CD4-positive, alpha-beta memory T cell (primary cell): ENCODE measurements around the gene TSPAN31. TPM values are rescaled to one million over a fixed set of nuclear protein-coding genes. Genes with fewer than 3 reads are reported as not detected.

ENCODE experiments used
- CTCF ChIA-PET: fragments of 350-600 bp; sonication (Branson Sonifier 250); formaldehyde crosslinking; loops from one replicate; lab custom pipeline; 2021; ENCODE audit warnings: inconsistent platforms; ENCODE audit not compliant: partially characterized antibody; lab: Charles Lee
- POLR2A ChIA-PET: fragments of 350-600 bp; sonication (Branson Sonifier 250); formaldehyde crosslinking; loops from one replicate; lab custom pipeline; 2021; ENCODE audit not compliant: partially characterized antibody; lab: Charles Lee
- DNase-seq, 5 donors: peaks; one replicate each; pipeline versions ENCODE4 v3.0.0 to v3.0.0-alpha.2; 2020 to 2022; ENCODE audit warnings: mixed read lengths in 1 of 5
- H3K27ac ChIP-seq: one replicate; pipeline ENCODE4 v1.7.0; 2013; ENCODE audit warnings: low read depth, low read length
- H3K27me3 ChIP-seq: 2 replicates; pipeline ENCODE4 v1.7.0; 2013; ENCODE audit warnings: mild to moderate bottlenecking, low read length, moderate library complexity; ENCODE audit not compliant: insufficient read depth
- H3K36me3 ChIP-seq: 2 replicates; pipeline ENCODE4 v1.7.0; 2013; ENCODE audit warnings: mild to moderate bottlenecking, low read length, moderate library complexity; ENCODE audit not compliant: insufficient read depth
- H3K4me1 ChIP-seq: 2 replicates; pipeline ENCODE4 v1.7.0; 2013; ENCODE audit warnings: mild to moderate bottlenecking, low read length, moderate library complexity; ENCODE audit not compliant: insufficient read depth
- H3K4me3 ChIP-seq, 2 donors: one replicate each; pipeline ENCODE4 v1.7.0; 2013; ENCODE audit warnings: low read length in 2 of 2, mild to moderate bottlenecking in 1 of 2
- H3K9me3 ChIP-seq, 2 donors: one replicate each; pipeline ENCODE4 v1.7.0; 2013; ENCODE audit warnings: low read length in 2 of 2, control low read depth in 1 of 2; ENCODE audit not compliant: control insufficient read depth in 1 of 2
- H3K27ac Mint-ChIP-seq, 7 donors: one replicate each; pipeline ENCODE4 v1.8.0; 2020 to 2021; ENCODE audit warnings: mixed read lengths in 7 of 7, mild to moderate bottlenecking in 6 of 7, inconsistent platforms in 3 of 7, moderate library complexity in 3 of 7
- H3K27me3 Mint-ChIP-seq, 2 donors: one replicate each; pipeline ENCODE4 v1.8.0; 2020 to 2021; ENCODE audit warnings: mixed read lengths in 2 of 2
- H3K36me3 Mint-ChIP-seq, 2 donors: one replicate each; pipeline ENCODE4 v1.8.0; 2020 to 2021; ENCODE audit warnings: mixed read lengths in 2 of 2, inconsistent platforms in 1 of 2, mild to moderate bottlenecking in 1 of 2
- H3K4me1 Mint-ChIP-seq, 4 donors: one replicate each; pipeline ENCODE4 v1.8.0; 2020 to 2021; ENCODE audit warnings: mixed read lengths in 4 of 4, mild to moderate bottlenecking in 1 of 4
- H3K4me3 Mint-ChIP-seq, 8 donors: one replicate each; pipeline ENCODE4 v1.8.0; 2020 to 2021; ENCODE audit warnings: mixed read lengths in 8 of 8, mild to moderate bottlenecking in 7 of 8, moderate library complexity in 6 of 8, inconsistent platforms in 3 of 8
- H3K9me3 Mint-ChIP-seq, 8 donors: one replicate each; pipeline ENCODE4 v1.8.0; 2020 to 2021; ENCODE audit warnings: mixed read lengths in 8 of 8, mild to moderate bottlenecking in 5 of 8, inconsistent platforms in 3 of 8, moderate library complexity in 1 of 8
- intact Hi-C: fragments of 100-400 bp; cut with micrococcal nuclease; formaldehyde crosslinking; loops from one replicate; pipeline ENCODE4 v1.15.1; 2023
- polyA plus RNA-seq, 2 donors: library from polyadenylated mRNA; unstranded; fragments of 300-500 nt; fragmentation: Illumina TruSeq; gene quantifications; one replicate each; pipeline ENCODE4 v1.2.3, GENCODE V29; 2021
- total RNA-seq, 2 experiments: library from RNA; stranded (reverse); gene quantifications; one replicate each; pipeline ENCODE4 v1.2.3, GENCODE V29; 2021

Gene TSPAN31
- total and polyA plus RNA-seq, 4 experiments from 2014 or later: 27.5 to 76.2 (median 34.0) TPM

DNA sequence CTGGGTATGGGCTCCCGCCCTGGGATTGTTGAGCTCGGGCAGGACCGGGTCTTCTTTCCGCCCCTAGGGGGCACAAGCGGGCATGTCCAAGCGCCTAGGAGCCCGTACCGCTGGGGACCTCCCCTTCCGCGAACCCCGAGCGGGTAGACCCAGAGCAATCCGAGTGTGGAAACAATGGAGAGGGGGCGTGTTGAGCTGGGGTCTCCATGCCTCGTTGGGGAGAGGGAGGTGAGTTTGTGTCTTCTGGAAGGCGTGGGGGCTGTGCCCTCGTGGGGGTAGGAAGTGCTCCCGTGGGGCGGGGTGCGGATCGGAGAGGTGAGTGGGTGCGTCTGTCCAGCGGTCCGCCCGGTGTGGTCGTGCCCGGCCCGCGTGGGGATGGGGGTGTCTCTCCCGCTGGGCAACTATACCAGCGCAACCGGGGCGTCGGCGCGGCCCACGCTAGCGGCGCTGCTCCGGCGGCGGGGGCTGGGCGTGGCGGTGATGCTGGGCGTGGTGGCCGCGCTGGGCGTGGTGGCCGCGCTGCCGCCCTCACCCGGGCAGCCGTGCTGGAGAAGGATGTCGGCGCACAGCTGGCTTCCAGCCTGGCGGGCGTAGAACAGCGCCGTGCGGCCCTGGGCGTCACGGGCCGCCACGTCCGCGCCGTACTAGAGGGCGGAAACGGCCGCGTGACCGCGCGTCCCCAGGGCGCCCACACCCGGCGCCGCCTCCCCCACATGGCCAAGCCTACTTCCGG lies 18.5 kb upstream of the TSPAN31 start:
- no peaks in the 10 kb centered on the region for H3K27me3 ChIP-seq
- H3K9me3 ChIP-seq: no peaks in the 10 kb centered on the region
- H3K27ac ChIP-seq: no peak overlapping the region
- peaks cover 45% of the 10 kb centered on the region for H3K36me3 ChIP-seq
- peaks cover 17 to 33% (median 22%) of the 10 kb centered on the region in 4 donors for H3K4me1 Mint-ChIP-seq
- DNase-seq: peak in 2 of 5 donors; percentile 16 to 41
- POLR2A ChIA-PET: interaction anchor here (1.1 to 1.2 kb wide), 3 partner anchors 14 to 32 kb away, joined by 3 to 11 read pairs (median 5); partner anchors contain the start of genes OS9 and TSPAN31
- no peaks in the 10 kb centered on the region for H3K9me3 Mint-ChIP-seq
- CTCF ChIA-PET: interaction anchor here (1.6 to 1.8 kb wide), 3 partner anchors 15 to 30 kb away, joined by 5 to 8 read pairs (median 8); partner anchors contain the start of gene TSPAN31
- peaks cover 30 to 55% of the 10 kb centered on the region in 2 donors for H3K36me3 Mint-ChIP-seq
- intact Hi-C loops: no loop called here
- no peaks in the 10 kb centered on the region for H3K4me1 ChIP-seq
- peak overlapping the region in 3 of 7 donors; percentile 32 to 79 (median 59) for H3K27ac Mint-ChIP-seq
- peak overlapping the region in 3 of 8 donors; percentile 49 to 70 (median 52) for H3K4me3 Mint-ChIP-seq
- no peak overlapping the region for H3K4me3 ChIP-seq
- H3K27me3 Mint-ChIP-seq: no peaks in the 10 kb centered on the region

DNA sequence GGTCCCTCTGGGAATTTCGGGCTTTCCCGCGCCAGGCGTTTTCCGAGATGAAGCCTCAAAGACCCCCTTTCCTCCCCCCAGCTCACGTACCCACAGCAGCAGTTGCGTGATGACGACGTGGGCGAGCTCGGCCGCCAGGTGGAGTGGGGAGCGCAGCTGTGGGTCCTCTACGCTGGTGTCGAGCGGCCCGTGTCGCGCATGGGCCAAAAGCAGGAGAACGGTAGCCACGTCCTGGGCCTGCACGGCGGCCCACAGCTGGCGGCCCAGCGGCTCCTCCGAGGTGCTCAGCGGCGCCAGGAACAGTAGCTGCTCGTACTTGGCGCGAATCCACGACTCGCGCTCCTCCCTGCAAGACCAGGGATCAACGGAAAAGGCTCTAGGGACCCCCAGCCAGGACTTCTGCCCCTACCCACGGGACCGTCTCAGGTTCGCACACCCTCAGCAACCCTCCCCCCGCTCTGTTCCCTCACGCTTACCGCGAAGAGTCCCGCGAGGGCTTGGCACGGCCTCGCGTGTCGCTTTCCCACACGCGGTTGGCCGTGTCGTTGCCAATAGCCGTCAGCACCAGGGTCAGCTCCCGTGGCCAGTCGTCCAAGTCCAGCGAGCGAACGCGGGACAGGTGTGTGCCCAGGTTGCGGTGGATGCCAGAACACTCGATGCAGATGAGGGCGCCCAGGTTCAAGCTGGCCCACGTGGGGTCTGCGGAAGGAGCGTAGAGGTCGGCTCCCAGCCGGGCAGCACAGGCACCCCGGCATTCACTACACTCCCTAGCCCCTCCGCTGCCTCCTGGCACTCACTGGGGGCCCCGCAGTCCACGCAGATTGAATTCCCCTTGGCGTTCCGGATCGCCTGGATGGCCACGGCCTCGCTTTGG lies 17.7 kb upstream of the TSPAN31 start:
- ChIA-PET CTCF (interaction anchor here (1.6 to 1.8 kb wide), 3 partner anchors 14 to 29 kb away, joined by 5 to 8 read pairs (median 8); partner anchors contain the start of gene TSPAN31), POLR2A (interaction anchor here (1.1 to 3.1 kb wide), 2 partner anchors 14 to 33 kb away, joined by 5 to 16 read pairs; partner anchors contain the start of gene OS9)
- Mint-ChIP-seq H3K27ac (no peak overlapping the region), H3K4me3 (no peak overlapping the region), H3K27me3 (no peaks in the 10 kb centered on the region), H3K9me3 (no peaks in the 10 kb centered on the region), H3K36me3 (peaks cover 36 to 58% of the 10 kb centered on the region in 2 donors), H3K4me1 (peaks cover 16 to 31% (median 17%) of the 10 kb centered on the region in 4 donors)
- DNase-seq: no peak
- Histone ChIP-seq H3K27me3 (no peaks in the 10 kb centered on the region), H3K27ac (no peak overlapping the region), H3K4me1 (no peaks in the 10 kb centered on the region), H3K36me3 (peaks cover 52% of the 10 kb centered on the region), H3K9me3 (no peaks in the 10 kb centered on the region), H3K4me3 (no peak overlapping the region)
- intact Hi-C loops: no loop called here

DNA sequence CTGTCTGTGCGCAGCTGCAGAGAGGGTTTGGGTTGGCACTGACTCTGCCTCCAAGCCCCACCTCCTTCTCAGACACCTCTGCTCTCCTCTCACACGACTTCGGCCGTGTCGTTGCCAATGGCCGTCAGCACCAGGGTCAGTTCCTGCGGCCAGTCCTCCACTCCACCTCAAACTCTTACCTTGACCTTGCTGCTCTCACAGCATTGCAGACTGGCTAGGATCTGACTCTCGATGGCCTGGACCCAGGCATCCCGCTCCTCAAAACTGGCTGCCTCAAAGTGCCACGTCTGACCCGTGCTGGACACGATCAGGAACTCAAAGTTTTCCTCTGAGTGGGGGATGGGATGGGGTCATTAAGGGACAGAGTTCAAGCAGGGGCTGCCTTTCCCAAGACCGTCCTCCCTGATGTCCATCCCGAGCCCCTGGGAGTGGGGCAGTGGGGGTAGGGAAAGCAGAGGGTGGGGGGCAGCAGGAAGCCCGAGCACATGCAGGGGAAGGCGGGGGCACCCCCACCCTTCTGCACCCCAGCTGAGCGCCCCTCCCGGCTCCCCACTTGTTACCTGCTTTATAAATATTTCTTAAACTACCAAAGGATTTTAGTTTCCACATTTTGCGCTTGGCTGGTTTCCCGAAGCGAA lies 17.0 kb upstream of the TSPAN31 start:
- H3K9me3 Mint-ChIP-seq: no peaks in the 10 kb centered on the region
- Histone ChIP-seq H3K9me3 (no peaks in the 10 kb centered on the region), H3K36me3 (peaks cover 60% of the 10 kb centered on the region), H3K27ac (no peak overlapping the region), H3K4me1 (no peaks in the 10 kb centered on the region), H3K4me3 (no peak overlapping the region), H3K27me3 (no peaks in the 10 kb centered on the region)
- no peaks in the 10 kb centered on the region for H3K27me3 Mint-ChIP-seq
- CTCF ChIA-PET: no interaction called here
- intact Hi-C loops: no loop called here
- H3K4me3 Mint-ChIP-seq: no peak overlapping the region
- peaks cover 13 to 28% (median 15%) of the 10 kb centered on the region in 4 donors for H3K4me1 Mint-ChIP-seq
- H3K27ac Mint-ChIP-seq: peak overlapping the region in 1 of 7 donors; percentile 84
- DNase-seq: peak in 1 of 5 donors; percentile 22
- H3K36me3 Mint-ChIP-seq: peaks cover 42 to 65% of the 10 kb centered on the region in 2 donors
- POLR2A ChIA-PET: interaction anchor here (3.1 kb wide), 1 partner anchor 14 kb away, joined by 16 read pairs; no protein-coding TSS in a partner anchor

DNA sequence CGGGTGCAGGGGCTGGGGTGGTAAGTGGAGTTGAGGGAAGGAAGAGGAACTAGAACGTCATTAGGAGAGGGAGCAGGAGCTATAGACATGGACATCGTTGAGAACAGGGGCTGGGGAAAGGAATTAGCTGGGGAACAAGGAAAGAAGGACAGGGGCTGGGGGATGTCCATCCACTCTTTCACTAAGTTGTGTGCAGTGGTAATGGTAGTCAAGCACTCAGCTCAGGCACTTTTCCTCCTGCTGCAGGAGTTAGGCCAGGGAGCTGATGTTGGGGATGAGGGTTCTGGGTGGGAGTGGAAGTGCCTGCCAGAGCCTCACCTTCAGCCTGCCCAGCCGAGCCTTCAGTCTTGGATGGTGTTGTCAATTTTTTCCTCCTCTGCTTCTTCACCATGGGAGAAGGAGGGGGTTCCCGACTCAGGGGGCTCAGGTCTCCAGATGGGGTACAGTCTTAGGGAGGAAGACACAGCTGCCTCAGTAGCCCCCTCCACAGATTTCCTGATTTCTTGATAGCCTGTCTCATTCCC lies 15.5 kb upstream of the TSPAN31 start:
- Histone ChIP-seq H3K27ac (no peak overlapping the region), H3K36me3 (peaks cover 75% of the 10 kb centered on the region), H3K9me3 (no peaks in the 10 kb centered on the region), H3K27me3 (no peaks in the 10 kb centered on the region), H3K4me1 (no peaks in the 10 kb centered on the region), H3K4me3 (no peak overlapping the region)
- Mint-ChIP-seq H3K4me3 (no peak overlapping the region), H3K27ac (peak overlapping the region in 5 of 7 donors; percentile 19 to 57 (median 56)), H3K36me3 (peaks cover 44 to 70% of the 10 kb centered on the region in 2 donors), H3K27me3 (no peaks in the 10 kb centered on the region), H3K9me3 (no peaks in the 10 kb centered on the region), H3K4me1 (peaks cover 8 to 15% (median 13%) of the 10 kb centered on the region in 4 donors)
- no peak for DNase-seq
- CTCF ChIA-PET: no interaction called here
- POLR2A ChIA-PET: interaction anchor here (3.1 kb wide), 1 partner anchor 12 kb away, joined by 16 read pairs; no protein-coding TSS in a partner anchor
- intact Hi-C loops: no loop called here

DNA sequence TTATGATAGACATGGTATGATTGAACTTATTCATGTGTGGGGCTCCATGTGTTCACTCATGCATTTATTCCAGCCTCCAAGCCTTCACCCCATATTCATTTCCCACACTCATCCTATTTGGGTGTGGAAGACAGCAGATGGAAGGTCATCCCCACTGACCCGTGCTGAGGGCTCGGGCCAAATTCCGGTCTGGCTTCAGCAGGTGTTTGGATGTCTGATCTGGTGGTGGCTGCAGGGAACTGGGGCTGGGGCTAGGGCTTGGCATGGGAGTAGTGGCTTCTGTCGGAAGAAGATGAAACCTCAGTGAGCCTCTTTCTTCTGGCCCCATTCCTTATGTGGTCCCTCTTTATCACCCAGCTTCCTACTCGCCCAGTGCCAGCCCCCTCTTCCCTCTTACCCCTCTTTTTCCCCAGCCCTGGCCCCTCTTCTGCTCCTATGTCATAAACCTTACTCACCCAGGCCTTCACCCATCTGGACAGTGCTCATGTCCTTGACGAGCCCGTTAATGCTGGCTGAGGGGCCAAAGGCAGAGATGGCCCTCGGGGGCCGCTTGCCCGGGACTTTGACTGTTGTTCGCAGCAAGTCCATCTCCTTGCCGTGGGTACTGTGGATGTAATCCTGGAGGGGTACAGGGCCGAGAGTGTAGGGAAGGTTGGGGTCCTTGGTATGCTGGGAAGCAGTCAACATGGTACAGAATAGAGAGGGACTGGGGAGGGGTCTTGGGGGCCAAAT lies 14.3 kb upstream of the TSPAN31 start:
- H3K9me3 Mint-ChIP-seq: no peaks in the 10 kb centered on the region
- DNase-seq: no peak
- no peak overlapping the region for H3K4me3 ChIP-seq
- H3K36me3 ChIP-seq: peaks cover 86% of the 10 kb centered on the region
- peaks cover 49 to 75% of the 10 kb centered on the region in 2 donors for H3K36me3 Mint-ChIP-seq
- H3K4me3 Mint-ChIP-seq: no peak overlapping the region
- ChIA-PET POLR2A (interaction anchor here (1.9 to 3.1 kb wide), 2 partner anchors 11 to 14 kb away, joined by 5 to 16 read pairs; partner anchors contain the start of gene TSPAN31), CTCF (interaction anchor here (1.9 kb wide), 1 partner anchor 26 kb away, joined by 4 read pairs; no protein-coding TSS in a partner anchor)
- no peak overlapping the region for H3K27ac ChIP-seq
- H3K4me1 Mint-ChIP-seq: peaks cover 10 to 18% (median 13%) of the 10 kb centered on the region in 4 donors
- no peaks in the 10 kb centered on the region for H3K27me3 Mint-ChIP-seq
- H3K4me1 ChIP-seq: no peaks in the 10 kb centered on the region
- intact Hi-C loops: no loop called here
- peak overlapping the region in 6 of 7 donors; percentile 11 to 81 (median 26) for H3K27ac Mint-ChIP-seq
- no peaks in the 10 kb centered on the region for H3K27me3 ChIP-seq
- no peaks in the 10 kb centered on the region for H3K9me3 ChIP-seq
